Tongue (tissue), 2 donors: Measurements from ENCODE around the gene EXOC2. TPM values are rescaled to one million over a fixed set of nuclear protein-coding genes. Genes with fewer than 3 reads are reported as not detected.
A peak's percentile ranks its signal among the peaks of the same experiment; 100 is the strongest.
"Not testable (repeated sequence)": the region's sequence is repeated elsewhere in the genome, so short reads cannot be mapped to it uniquely, and the experiment has no call there.

Source experiments
- DNase-seq: peaks from one replicate; pipeline ENCODE4 v3.0.0-alpha.2; 2015
- total RNA-seq: library from RNA; depleted of rRNA; stranded (reverse); fragments of >200 nt; gene quantifications from one replicate; pipeline ENCODE4 v1.2.3, GENCODE V29; 2014

The EXOC2 gene
- total RNA-seq, 1 donor from 2014 or later: 39.6 TPM

- peak; percentile 90 for DNase-seq
Measured at GRCh38 chr6:626236-626635, 66.7 kb downstream of the EXOC2 start.

- DNase-seq: peak; percentile 84
Measured at GRCh38 chr6:624979-625378, 68.0 kb downstream of the EXOC2 start.

- no peak for DNase-seq
Measured at GRCh38 chr6:622462-622861, 70.5 kb downstream of the EXOC2 start.

GRCh38 chr6:621931-622330 lies 71.0 kb downstream of the EXOC2 start:
- DNase-seq: no peak

GRCh38 chr6:620950-621349 lies 72.0 kb downstream of the EXOC2 start:
- no peak for DNase-seq

- DNase-seq: no peak
Measured at GRCh38 chr6:620166-620565, 72.8 kb downstream of the EXOC2 start.

GRCh38 chr6:617456-618100 lies 75.4 kb downstream of the EXOC2 start:
- no peak for DNase-seq

- DNase-seq: no peak
Measured at GRCh38 chr6:613981-614380, 79.0 kb downstream of the EXOC2 start.

- no peak for DNase-seq
Measured at GRCh38 chr6:611928-612327, 81.0 kb downstream of the EXOC2 start.

- no peak for DNase-seq
Measured at GRCh38 chr6:610882-611281, 82.1 kb downstream of the EXOC2 start.

- DNase-seq: no peak
Measured at GRCh38 chr6:609905-610304, 83.0 kb downstream of the EXOC2 start.

- DNase-seq: no peak
Measured at GRCh38 chr6:606829-607379, 86.0 kb downstream of the EXOC2 start.

GRCh38 chr6:605895-606294 lies 87.0 kb downstream of the EXOC2 start:
- DNase-seq: not testable (repeated sequence)

GRCh38 chr6:604579-604978 lies 88.4 kb downstream of the EXOC2 start:
- DNase-seq: no peak

GRCh38 chr6:603265-603664 lies 89.7 kb downstream of the EXOC2 start:
- no peak for DNase-seq

GRCh38 chr6:599576-600448 lies 93.1 kb downstream of the EXOC2 start:
- no peak for DNase-seq

- DNase-seq: no peak
Measured at GRCh38 chr6:593907-594212, 99.1 kb downstream of the EXOC2 start.

- peak; percentile 89 for DNase-seq
Measured at GRCh38 chr6:593139-593906, 99.6 kb downstream of the EXOC2 start.

- no peak for DNase-seq
Measured at GRCh38 chr6:589090-589489, 103.8 kb downstream of the EXOC2 start.

- DNase-seq: no peak
Measured at GRCh38 chr6:586553-586952, 106.4 kb downstream of the EXOC2 start.

GRCh38 chr6:583635-584034 lies 109.3 kb downstream of the EXOC2 start:
- peak; percentile 62 for DNase-seq

GRCh38 chr6:583116-583515 lies 109.8 kb downstream of the EXOC2 start:
- DNase-seq: no peak

GRCh38 chr6:582370-582769 lies 110.6 kb downstream of the EXOC2 start:
- no peak for DNase-seq
